ENCODE data around the gene CASS4.

CASS4 gene

GRCh38 chr20:56412473-56412790, 372 bp downstream of the CASS4 start:
- TF ChIP-seq MAX (IDR thresholded peaks at IDR 0.05): no peak
- no peak for TF ChIP-seq EGR1 (IDR thresholded peaks at IDR 0.05)
- no peak for TF ChIP-seq CREB1 (IDR thresholded peaks at IDR 0.05; ENCODE audit: low read depth)
- TF ChIP-seq YY1 (IDR thresholded peaks at IDR 0.05; ENCODE audit: low read depth): no peak
- no peak for TF ChIP-seq ZBTB7A (IDR thresholded peaks at IDR 0.05; ENCODE audit: low read depth)
- no peak for TF ChIP-seq EP300 (IDR thresholded peaks at IDR 0.05; ENCODE audit: borderline replicate concordance)
- no peak for TF ChIP-seq REST (IDR thresholded peaks at IDR 0.05; ENCODE audit: low read depth)
- no peak for TF ChIP-seq NFIC (IDR thresholded peaks at IDR 0.05)
- no peak for TF ChIP-seq TEAD4 (IDR thresholded peaks at IDR 0.05)
- no peak for TF ChIP-seq TCF12 (IDR thresholded peaks at IDR 0.05; ENCODE audit: low read depth)
- no peak for TF ChIP-seq FOXM1 (IDR thresholded peaks at IDR 0.05; ENCODE audit: borderline replicate concordance, low read depth)
- no peak for TF ChIP-seq CEBPB (IDR thresholded peaks at IDR 0.05)

GRCh38 chr20:56412949-56413348, 889 bp downstream of the CASS4 start:
- TF ChIP-seq MAX (IDR thresholded peaks at IDR 0.05) (no peak), RAD21 (IDR thresholded peaks at IDR 0.05; ENCODE audit: low read depth) (no peak), TEAD4 (IDR thresholded peaks at IDR 0.05) (no peak), EP300 (IDR thresholded peaks at IDR 0.05; ENCODE audit: borderline replicate concordance) (no peak), USF1 (IDR thresholded peaks at IDR 0.05) (no peak), TCF12 (IDR thresholded peaks at IDR 0.05; ENCODE audit: low read depth) (no peak), FOXM1 (IDR thresholded peaks at IDR 0.05; ENCODE audit: borderline replicate concordance, low read depth) (no peak), ZBTB7A (IDR thresholded peaks at IDR 0.05; ENCODE audit: low read depth) (no peak), YY1 (IDR thresholded peaks at IDR 0.05; ENCODE audit: low read depth) (no peak), CEBPB (IDR thresholded peaks at IDR 0.05) (no peak), EGR1 (IDR thresholded peaks at IDR 0.05) (no peak), NFIC (IDR thresholded peaks at IDR 0.05) (no peak), REST (IDR thresholded peaks at IDR 0.05; ENCODE audit: low read depth) (no peak), TAF1 (IDR thresholded peaks at IDR 0.05; ENCODE audit: low read depth) (no peak), CREB1 (IDR thresholded peaks at IDR 0.05; ENCODE audit: low read depth) (no peak)

- TF ChIP-seq NFIC (IDR thresholded peaks at IDR 0.05) (no peak), RAD21 (IDR thresholded peaks at IDR 0.05; ENCODE audit: low read depth) (no peak), FOXM1 (IDR thresholded peaks at IDR 0.05; ENCODE audit: borderline replicate concordance, low read depth) (no peak), TEAD4 (IDR thresholded peaks at IDR 0.05) (no peak), TCF12 (IDR thresholded peaks at IDR 0.05; ENCODE audit: low read depth) (no peak), ZBTB7A (IDR thresholded peaks at IDR 0.05; ENCODE audit: low read depth) (no peak), USF1 (IDR thresholded peaks at IDR 0.05) (no peak), TAF1 (IDR thresholded peaks at IDR 0.05; ENCODE audit: low read depth) (no peak), MAX (IDR thresholded peaks at IDR 0.05) (no peak), EP300 (IDR thresholded peaks at IDR 0.05; ENCODE audit: borderline replicate concordance) (no peak), YY1 (IDR thresholded peaks at IDR 0.05; ENCODE audit: low read depth) (no peak), CREB1 (IDR thresholded peaks at IDR 0.05; ENCODE audit: low read depth) (no peak), EGR1 (IDR thresholded peaks at IDR 0.05) (no peak), REST (IDR thresholded peaks at IDR 0.05; ENCODE audit: low read depth) (no peak), CEBPB (IDR thresholded peaks at IDR 0.05) (no peak)
Observed at GRCh38 chr20:56414842-56415765, 3.0 kb downstream of the CASS4 start.
